Right kidney (tissue), 1 donor: Measurements from ENCODE around the gene CISTR.
A peak's percentile ranks its signal among the peaks of the same experiment; 100 is the strongest.
"Not testable (repeated sequence)": the region's sequence is repeated elsewhere in the genome, so short reads cannot be mapped to it uniquely, and the experiment has no call there.

Experiments used
- DNase-seq: peaks from one replicate; pipeline ENCODE4 v3.0.0-alpha.2; 2016

CISTR gene

DNA sequence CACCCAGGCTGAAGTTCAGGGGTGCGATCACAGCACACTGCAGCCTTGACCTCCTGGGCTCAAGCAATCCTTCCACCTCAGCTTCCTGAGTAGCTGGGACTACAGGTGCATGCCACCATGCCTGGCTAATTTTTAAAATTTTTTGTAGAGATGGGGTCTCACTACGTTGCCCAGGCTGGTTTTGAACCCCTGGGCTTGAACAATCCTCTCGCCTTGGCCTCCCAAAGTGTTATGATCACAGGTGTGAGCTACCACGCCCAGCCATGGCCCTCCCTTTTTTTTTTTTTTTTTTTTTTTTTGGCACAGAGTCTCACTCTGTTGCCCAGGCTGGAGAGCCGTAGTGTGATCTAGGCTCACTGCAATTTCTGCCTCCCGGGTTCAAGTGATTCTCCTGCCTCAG, 33.2 kb downstream of the CISTR start:
- DNase-seq, result not testable (repeated sequence)

DNA sequence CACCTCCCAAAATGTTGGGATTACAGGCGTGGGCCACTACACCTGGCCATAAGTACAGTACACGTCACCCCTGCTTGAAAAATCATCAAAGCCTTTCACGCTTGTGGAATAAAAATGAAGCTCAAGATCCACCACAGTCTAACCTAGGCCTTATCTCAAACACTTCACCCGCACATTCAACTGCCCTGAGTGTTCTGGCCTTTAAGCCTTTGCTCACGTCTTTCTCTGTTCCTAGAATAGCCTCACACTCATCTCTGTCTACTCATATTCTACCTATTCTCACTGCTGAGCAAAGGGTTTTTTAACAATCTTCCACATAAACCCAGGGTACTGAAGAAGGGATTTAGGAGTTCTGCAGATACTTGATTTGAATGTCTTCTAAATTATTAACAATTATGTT, 34.5 kb downstream of the CISTR start:
- DNase-seq, result no peak

GRCh38 chr12:53714004-53714403, 37.8 kb downstream of the CISTR start:
- no peak for DNase-seq

GRCh38 chr12:53713516-53713915, 38.3 kb downstream of the CISTR start:
- no peak for DNase-seq

- DNase-seq, result no peak
Measured at GRCh38 chr12:53712059-53712643, 39.6 kb downstream of the CISTR start.

DNA sequence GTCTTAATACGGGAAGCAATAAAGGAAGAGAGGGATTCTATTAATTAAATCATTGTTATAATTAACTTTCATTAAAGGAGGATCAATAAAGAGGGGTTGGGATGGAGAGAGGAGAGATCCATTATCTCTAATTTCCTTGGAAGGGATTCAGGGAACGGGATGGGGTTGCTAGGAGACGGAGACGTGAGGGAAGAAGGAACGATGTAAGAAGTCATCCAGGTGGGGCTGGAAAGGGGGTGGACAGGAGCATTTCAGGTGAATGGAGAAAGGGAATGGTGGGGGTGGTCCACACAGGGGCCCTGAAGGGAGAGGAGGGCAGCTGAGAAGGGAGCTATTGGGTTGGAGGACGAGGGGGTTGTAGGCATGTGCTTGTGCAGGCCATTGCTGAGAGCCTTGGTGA, 41.7 kb downstream of the CISTR start:
- no peak for DNase-seq

DNA sequence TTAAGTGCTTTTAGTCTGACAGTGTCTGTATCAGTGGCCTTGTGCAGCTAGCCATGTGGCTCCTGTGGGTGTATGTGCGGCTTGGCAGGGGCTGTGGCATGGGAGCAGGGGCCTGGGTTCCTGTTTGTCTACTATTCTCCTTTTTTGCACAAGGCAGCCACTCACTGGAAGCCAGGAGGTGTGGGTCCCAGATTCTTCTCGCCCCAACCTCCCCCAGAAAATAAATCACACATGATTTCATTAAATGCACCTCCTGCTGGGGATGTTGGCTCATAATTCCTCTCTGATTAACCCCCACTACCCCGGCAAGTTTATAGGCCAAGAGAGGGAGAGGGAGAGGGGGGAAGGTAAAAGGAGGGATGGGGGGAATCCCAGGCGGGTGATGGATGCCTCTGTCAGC, 42.1 kb downstream of the CISTR start:
- no peak for DNase-seq

DNA sequence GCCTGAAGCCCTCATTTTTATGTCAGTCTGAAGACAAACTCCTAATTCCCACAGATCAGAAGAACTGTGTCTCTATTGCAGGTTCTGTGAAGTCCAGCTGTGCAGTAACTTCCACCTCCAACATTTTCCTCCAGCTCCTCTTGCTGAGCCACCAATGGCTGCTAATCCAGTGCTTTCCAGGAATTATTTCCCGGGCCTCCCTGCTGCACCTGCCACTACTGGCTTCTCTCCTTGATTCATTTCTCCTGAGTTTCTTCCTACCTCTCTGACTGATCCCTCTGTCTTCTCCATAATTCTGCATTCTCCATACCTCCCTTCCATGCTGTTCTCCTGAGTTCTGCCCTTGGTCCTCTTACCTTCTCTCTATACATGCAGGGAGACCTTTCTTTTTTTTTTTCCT, 45.7 kb downstream of the CISTR start:
- no peak for DNase-seq

- no peak for DNase-seq
Measured at GRCh38 chr12:53703756-53704155, 48.0 kb downstream of the CISTR start.

- peak; percentile 71 for DNase-seq
Measured at GRCh38 chr12:53701518-53702264, 50.1 kb downstream of the CISTR start.

DNA sequence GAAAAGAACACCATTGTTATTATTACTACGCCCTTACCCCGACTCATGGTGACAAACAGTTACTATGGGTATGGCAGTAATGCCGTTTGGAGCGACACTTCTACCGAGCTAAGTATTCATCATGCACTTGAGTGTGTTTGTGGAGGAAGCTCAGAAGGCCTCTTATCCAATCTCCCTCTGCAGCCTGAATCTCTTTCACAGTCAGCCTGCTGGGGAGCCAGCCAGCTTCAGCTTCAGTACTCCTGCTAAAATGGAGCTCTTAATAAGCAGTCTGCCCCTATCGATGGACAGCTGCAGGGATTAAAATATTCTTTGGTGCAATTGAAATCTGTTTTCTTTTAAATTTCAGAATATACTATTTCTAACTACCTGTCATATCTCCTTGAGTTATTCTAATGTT, 51.2 kb downstream of the CISTR start:
- DNase-seq, result no peak

DNA sequence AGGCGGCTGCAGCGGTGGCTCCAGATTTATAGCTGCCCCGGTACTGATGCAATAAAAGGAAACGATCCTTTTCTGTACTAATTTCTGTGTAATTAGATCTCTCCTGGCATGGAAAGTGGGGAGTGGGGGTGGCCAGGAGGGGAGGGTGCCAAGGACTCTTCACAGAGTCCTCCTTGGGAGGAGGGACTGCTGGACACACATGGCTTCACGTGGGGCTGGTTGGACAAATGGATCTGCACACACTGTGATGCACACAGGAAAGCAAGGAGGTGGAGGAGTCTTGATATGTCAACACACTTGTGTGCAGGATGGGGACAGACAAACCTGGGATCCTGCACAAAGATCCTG, 52.1 kb downstream of the CISTR start:
- DNase-seq, result no peak

GRCh38 chr12:53698948-53699677, 52.7 kb downstream of the CISTR start:
- no peak for DNase-seq

- no peak for DNase-seq
Measured at GRCh38 chr12:53696655-53697331, 55.0 kb downstream of the CISTR start.
